Liver (tissue), 3 donors: Measurements from ENCODE around the gene NR4A3.

Experiments used
- CTCF ChIP-seq: fragments of 150-350 bp; IDR thresholded peaks from 2 replicates; pipeline ENCODE4 v1.5.1; 2017; ENCODE audit warnings: improper control_type of control experiment, low read depth, low read length; ENCODE audit not compliant: missing input control
- REST ChIP-seq: IDR thresholded peaks from 2 replicates; pipeline ENCODE4 v1.6.1; 2016; ENCODE audit warnings: antibody characterized with exemption, mild to moderate bottlenecking
- TAF1 ChIP-seq: conservative IDR thresholded peaks from 2 replicates; pipeline ENCODE4 v1.6.1; 2016; ENCODE audit warnings: antibody characterized with exemption, mild to moderate bottlenecking
- YY1 ChIP-seq: IDR thresholded peaks from 2 replicates; pipeline ENCODE4 v1.6.1; 2016; ENCODE audit warnings: antibody characterized with exemption, mild to moderate bottlenecking
- TF ChIP-seq, protein P1 (sequence below): IDR thresholded peaks from 2 replicates; pipeline ENCODE4 v1.6.1; 2016; ENCODE audit warnings: antibody characterized with exemption
- donor health status: healthy.
- donor health status: healthy.

DNA sequence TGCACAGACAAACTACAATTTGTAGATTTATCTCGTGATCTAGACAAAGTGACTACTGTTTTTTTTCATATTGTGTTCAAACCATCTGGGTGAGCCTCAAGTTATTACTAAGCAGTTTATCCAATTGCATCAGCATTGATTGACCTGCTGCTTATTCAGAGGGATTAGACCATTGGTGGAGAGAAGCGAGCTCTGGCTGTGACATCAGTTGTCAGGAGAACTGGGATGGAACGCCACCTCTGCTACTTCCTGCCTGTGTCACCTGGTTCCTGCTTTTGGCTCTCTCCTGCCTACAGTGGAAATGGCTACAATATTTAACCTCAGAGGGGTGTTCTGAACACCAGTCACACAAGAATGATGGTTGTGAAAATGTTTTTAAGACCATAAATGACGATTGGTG lies 12.1 kb downstream of the NR4A3 start:
- TF ChIP-seq CTCF (no peak), TAF1 (no peak), YY1 (no peak), REST (no peak)
- TF ChIP-seq, protein P1, sequence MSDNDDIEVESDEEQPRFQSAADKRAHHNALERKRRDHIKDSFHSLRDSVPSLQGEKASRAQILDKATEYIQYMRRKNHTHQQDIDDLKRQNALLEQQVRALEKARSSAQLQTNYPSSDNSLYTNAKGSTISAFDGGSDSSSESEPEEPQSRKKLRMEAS = no peak
